IMR-90 (cell line): ENCODE measurements around the gene PLCD1. TPM values are rescaled to one million over a fixed set of nuclear protein-coding genes. Genes with fewer than 3 reads are reported as not detected.

Experiments
- ATAC-seq: fragments of 200-7000 bp; cut with Tn5 transposase; 2 replicates; pipeline ENCODE4 v1.9.1; 2020; ENCODE audit warnings: low read depth, mild to moderate bottlenecking, moderate library complexity
- BruUV-seq: library from RNA; stranded (reverse); fragments of 400-500 nt; replicated peaks from 2 replicates; lab custom pipeline; 2021; lab: Mats Ljungman, UMichigan
- CTCF ChIA-PET: fragments of 300-600 bp; formaldehyde crosslinking; extraction: SDS; loops from one replicate; lab custom pipeline; 2021; ENCODE audit warnings: antibody characterized with exemption; lab: Yijun Ruan, JAX
- POLR2A ChIA-PET: fragments of 300-600 bp; sonication (Branson Sonifier 250); formaldehyde crosslinking; loops from one replicate; lab custom pipeline; 2022; ENCODE audit warnings: antibody characterized with exemption; ENCODE audit not compliant: unreplicated experiment; lab: Charles Lee
- DNase-seq: peaks from one replicate; pipeline ENCODE4 v3.0.0; 2013
- H2AFZ ChIP-seq: replicated peaks from 2 replicates; pipeline ENCODE3; 2013; ENCODE audit warnings: low read length, mild to moderate bottlenecking; ENCODE audit not compliant: poor library complexity
- H2AK5ac ChIP-seq: 2 replicates; pipeline ENCODE4 v1.6.1; 2013; ENCODE audit warnings: low read depth, low read length, inconsistent platforms
- H2AK9ac ChIP-seq: replicated peaks from 2 replicates; pipeline ENCODE3; 2013; ENCODE audit warnings: mild to moderate bottlenecking, low read depth, low read length, moderate library complexity; ENCODE audit not compliant: poor library complexity
- H2BK120ac ChIP-seq: 2 replicates; pipeline ENCODE4 v1.6.1; 2013; ENCODE audit warnings: low read depth, low read length, inconsistent platforms
- H2BK15ac ChIP-seq: 3 replicates; pipeline ENCODE4 v1.6.1; 2013; ENCODE audit warnings: low read depth, low read length, inconsistent platforms
- H2BK20ac ChIP-seq: 2 replicates; pipeline ENCODE4 v1.6.1; 2013; ENCODE audit warnings: low read depth, mild to moderate bottlenecking, inconsistent platforms, low read length, moderate library complexity
- H2BK5ac ChIP-seq: 2 replicates; pipeline ENCODE4 v1.6.1; 2013; ENCODE audit warnings: mild to moderate bottlenecking, low read depth, low read length, inconsistent platforms; ENCODE audit not compliant: poor library complexity, severe bottlenecking
- H3K14ac ChIP-seq: replicated peaks from 2 replicates; pipeline ENCODE4 v1.6.1; 2013; ENCODE audit warnings: low read depth, low read length, inconsistent platforms
- H3K18ac ChIP-seq: 2 replicates; pipeline ENCODE4 v1.6.1; 2013; ENCODE audit warnings: low read depth, low read length, control low read depth
- H3K23ac ChIP-seq: 2 replicates; pipeline ENCODE4 v1.6.1; 2013; ENCODE audit warnings: low read depth, low read length, inconsistent platforms
- H3K27ac ChIP-seq: 2 replicates; pipeline ENCODE4 v1.5.1; 2013; ENCODE audit warnings: mild to moderate bottlenecking, control low read depth, low read length; ENCODE audit not compliant: insufficient read depth
- H3K27me3 ChIP-seq: 2 replicates; pipeline ENCODE4 v1.6.1; 2013; ENCODE audit warnings: low read length; ENCODE audit not compliant: control insufficient read depth, insufficient read depth
- H3K36me3 ChIP-seq: 2 replicates; pipeline ENCODE4 v1.6.1; 2013; ENCODE audit warnings: low read length, mixed read lengths; ENCODE audit not compliant: control insufficient read depth, insufficient read depth
- H3K4ac ChIP-seq: 2 replicates; pipeline ENCODE4 v1.6.1; 2013; ENCODE audit warnings: low read depth, low read length, inconsistent platforms
- H3K4me1 ChIP-seq: 2 replicates; pipeline ENCODE4 v1.6.1; 2013; ENCODE audit warnings: low read length, mixed read lengths; ENCODE audit not compliant: control insufficient read depth, insufficient read depth
- H3K4me2 ChIP-seq: 2 replicates; pipeline ENCODE4 v1.6.1; 2013; ENCODE audit warnings: low read depth, mild to moderate bottlenecking, control low read depth, low read length, moderate library complexity
- H3K4me3 ChIP-seq: 2 replicates; pipeline ENCODE4 v1.5.1; 2013; ENCODE audit warnings: low read depth, mild to moderate bottlenecking, control low read depth, low read length, moderate library complexity; ENCODE audit not compliant: insufficient read depth
- H3K56ac ChIP-seq: 2 replicates; pipeline ENCODE4 v1.6.1; 2013; ENCODE audit warnings: low read length, inconsistent platforms; ENCODE audit not compliant: insufficient read depth; ENCODE audit errors: extremely low read depth
- H3K79me1 ChIP-seq, 2 experiments: 2 replicates each; pipeline ENCODE4 v1.6.1; 2013; ENCODE audit warnings: low read length in 2 of 2, inconsistent platforms in 1 of 2, low read depth in 1 of 2
- H3K9ac ChIP-seq: 2 replicates; pipeline ENCODE4 v1.6.1; 2013; ENCODE audit warnings: low read depth, low read length, control low read depth
- H3K9me1 ChIP-seq: 2 replicates; pipeline ENCODE4 v1.6.1; 2013; ENCODE audit warnings: low read length, inconsistent platforms; ENCODE audit not compliant: insufficient read depth
- H3K9me3 ChIP-seq: 2 replicates; pipeline ENCODE4 v1.6.1; 2013; ENCODE audit warnings: low read length; ENCODE audit not compliant: control insufficient read depth, insufficient read depth
- H4K20me1 ChIP-seq: 2 replicates; pipeline ENCODE4 v1.6.1; 2013; ENCODE audit warnings: low read length, inconsistent platforms; ENCODE audit not compliant: insufficient read depth
- H4K5ac ChIP-seq: 2 replicates; pipeline ENCODE4 v1.6.1; 2013; ENCODE audit warnings: mild to moderate bottlenecking, low read depth, low read length, control low read depth
- H4K8ac ChIP-seq, 2 experiments: 2 replicates each; pipeline ENCODE4 v1.6.1; 2013; ENCODE audit warnings: low read depth in 2 of 2, low read length in 2 of 2, control low read depth in 1 of 2, inconsistent platforms in 1 of 2
- H4K91ac ChIP-seq: 2 replicates; pipeline ENCODE4 v1.6.1; 2013; ENCODE audit warnings: low read depth, low read length, inconsistent platforms; ENCODE audit not compliant: insufficient read depth
- BHLHE40 ChIP-seq: fragments of 150-350 bp; IDR thresholded peaks from 2 replicates; pipeline ENCODE4 v1.6.1; 2016; ENCODE audit warnings: mild to moderate bottlenecking, low read depth, low read length
- CEBPB ChIP-seq: IDR thresholded peaks from 2 replicates; pipeline ENCODE4 v1.6.1; 2012; ENCODE audit warnings: low read depth, low read length, improper control_type of control experiment
- CHD1 ChIP-seq: IDR thresholded peaks from 2 replicates; pipeline ENCODE4 v1.6.1; 2012; ENCODE audit warnings: low read depth, low read length, improper control_type of control experiment
- CTCF ChIP-seq: conservative IDR thresholded peaks from 2 replicates; pipeline ENCODE4 v1.5.1; 2012; ENCODE audit warnings: mild to moderate bottlenecking, low read depth, low read length, improper control_type of control experiment
- FOS ChIP-seq: fragments of 150-350 bp; IDR thresholded peaks from 2 replicates; pipeline ENCODE4 v1.6.1; 2016; ENCODE audit warnings: low read depth, low read length
- MAFK ChIP-seq: IDR thresholded peaks from 2 replicates; pipeline ENCODE4 v1.6.1; 2012; ENCODE audit warnings: low read depth, low read length, improper control_type of control experiment
- MAZ ChIP-seq: IDR thresholded peaks from 2 replicates; pipeline ENCODE4 v1.6.1; 2012; ENCODE audit warnings: low read depth, mild to moderate bottlenecking, low read length, improper control_type of control experiment, moderate library complexity, borderline replicate concordance
- MXI1 ChIP-seq: IDR thresholded peaks from 2 replicates; pipeline ENCODE4 v1.6.1; 2012; ENCODE audit warnings: low read depth, mild to moderate bottlenecking, low read length, moderate library complexity, borderline replicate concordance
- NFE2L2 ChIP-seq: fragments of 150-350 bp; IDR thresholded peaks from 2 replicates; pipeline ENCODE4 v1.6.1; 2016; ENCODE audit warnings: low read depth, mild to moderate bottlenecking, low read length
- RAD21 ChIP-seq: IDR thresholded peaks from 2 replicates; pipeline ENCODE4 v1.6.1; 2012; ENCODE audit warnings: low read length, improper control_type of control experiment
- RCOR1 ChIP-seq: IDR thresholded peaks from 2 replicates; pipeline ENCODE4 v1.6.1; 2012; ENCODE audit warnings: mild to moderate bottlenecking, low read length, improper control_type of control experiment; ENCODE audit not compliant: insufficient replicate concordance
- RFX5 ChIP-seq: IDR thresholded peaks from 2 replicates; pipeline ENCODE4 v1.8.0; 2012; ENCODE audit warnings: low read depth, mild to moderate bottlenecking, low read length, moderate library complexity
- SMC3 ChIP-seq: fragments of 150-350 bp; IDR thresholded peaks from 2 replicates; pipeline ENCODE4 v1.6.1; 2016; ENCODE audit warnings: low read depth, mild to moderate bottlenecking, antibody characterized with exemption, low read length, moderate library complexity
- USF2 ChIP-seq: fragments of 150-350 bp; IDR thresholded peaks from 2 replicates; pipeline ENCODE4 v1.6.1; 2017; ENCODE audit warnings: mild to moderate bottlenecking, antibody characterized with exemption, low read length, low read depth
- WGBS, 2 experiments: methylation state at CpG; one replicate each; pipeline versions ENCODE4 v1.1.5 to v1.1.7; 2013; ENCODE audit warnings: missing lambda C conversion rate in 2 of 2; ENCODE audit not compliant: insufficient read length in 1 of 2; ENCODE audit errors: extremely low coverage in 2 of 2; 5-methylcytosine and 5-hydroxymethylcytosine counted together
- dilution Hi-C: fragments of 300-500 bp; cut with HindIII; formaldehyde crosslinking; loops from one replicate; pipeline ENCODE4 v1.14.3; 2018; ENCODE audit warnings: low sequenced_read_pairs; ENCODE audit not compliant: unreplicated experiment
- in situ Hi-C: fragments of 300-500 bp; cut with MboI; formaldehyde crosslinking; loops from 3 replicates; pipeline ENCODE4 v1.14.3; 2019; ENCODE audit warnings: low sequenced_read_pairs, inconsistent platforms, mixed read lengths
- intact Hi-C: fragments of 100-400 bp; cut with micrococcal nuclease; formaldehyde crosslinking; loops from 2 replicates; pipeline ENCODE4 v1.10.0; 2022
- polyA plus RNA-seq, 3 experiments: library from polyadenylated mRNA; depleted of rRNA; stranded (reverse); fragments of >200 nt; gene quantifications; 2 replicates each; pipeline ENCODE4 v1.2.3, GENCODE V29; 2012; ENCODE audit warnings: low replicate concordance in 1 of 3
- total RNA-seq: library from RNA; depleted of rRNA; stranded (reverse); fragments of >200 nt; gene quantifications from 2 replicates; pipeline ENCODE4 v1.2.3, GENCODE V29; 2012

The PLCD1 gene
- total and polyA plus RNA-seq, 2 of the 4 experiments (the other 2 are of a cell fraction): 14.9 to 16.3 TPM

GRCh38 chr3:38054499-38055001 lies 25.1 kb upstream of the PLCD1 start:
- Histone ChIP-seq H3K27me3 (peaks cover 4% of the 10 kb centered on the region; the same call in 1 of the 2 replicates), H3K4me3 (no peak overlapping the region), H3K79me1 (no peaks in the 10 kb centered on the region), H3K9ac (no peak overlapping the region), H4K91ac (no peak overlapping the region), H2BK15ac (no peak overlapping the region), H2BK5ac (no peak overlapping the region), H3K9me3 (no peaks in the 10 kb centered on the region), H2AK5ac (no peak overlapping the region), H4K8ac (no peak overlapping the region), H3K23ac (no peak overlapping the region), H2BK120ac (no peak overlapping the region), H3K4me1 (no peaks in the 10 kb centered on the region), H3K14ac (no peak overlapping the region), H2AFZ (no peak overlapping the region), H2BK20ac (no peak overlapping the region), H3K9me1 (no peaks in the 10 kb centered on the region), H3K4ac (no peak overlapping the region), H3K4me2 (no peak overlapping the region), H4K5ac (no peak overlapping the region), H3K18ac (no peak overlapping the region), H3K36me3 (no peaks in the 10 kb centered on the region), H3K27ac (no peak overlapping the region), H3K56ac (no peak overlapping the region), H2AK9ac (no peak overlapping the region), H4K20me1 (no peaks in the 10 kb centered on the region)
- intact Hi-C loops (no loop called here), in situ Hi-C loops (no loop called here), dilution Hi-C loops (no loop called here)
- no TSS peak for BruUV-seq
- ChIA-PET CTCF (no interaction called here), POLR2A (interaction anchor here (0.7 kb wide), 1 partner anchor 13 kb away, joined by 3 read pairs; no protein-coding TSS in a partner anchor)
- DNase-seq: peak; percentile 20
- WGBS, 2 experiments: no CpG with 5 or more reads among the region's 3 CpGs
- TF ChIP-seq MXI1: no peak
- TF ChIP-seq CEBPB: no peak
- no peak for TF ChIP-seq SMC3
- no peak for TF ChIP-seq RAD21
- TF ChIP-seq BHLHE40: no peak
- TF ChIP-seq MAZ: no peak
- no peak for TF ChIP-seq CHD1
- TF ChIP-seq CTCF: no peak
- TF ChIP-seq MAFK: no peak
- TF ChIP-seq RFX5: no peak
- no peak for TF ChIP-seq USF2
- no peak for TF ChIP-seq RCOR1
- TF ChIP-seq FOS: no peak
- no peak for TF ChIP-seq NFE2L2
- no peak for ATAC-seq
